MG63 (cell line): Measurements from ENCODE around the gene ZNF600. TPM values are rescaled to one million over a fixed set of nuclear protein-coding genes. Genes with fewer than 3 reads are reported as not detected.
A peak's percentile ranks its signal among the peaks of the same experiment; 100 is the strongest.
"Not testable (repeated sequence)": the region's sequence is repeated elsewhere in the genome, so short reads cannot be mapped to it uniquely, and the experiment has no call there.

Experiments used
- DNase-seq: peaks from one replicate; pipeline ENCODE4 v3.0.0-alpha.2; 2020
- H3K27me3 ChIP-seq: fragments of 250-450 bp; sonication (Bioruptor Pico); 2 replicates; pipeline ENCODE4 v1.5.1; 2020; ENCODE audit warnings: mild to moderate bottlenecking, moderate library complexity
- H3K36me3 ChIP-seq: fragments of 250-450 bp; sonication (Bioruptor Pico); 2 replicates; pipeline ENCODE4 v1.5.1; 2020; ENCODE audit warnings: mild to moderate bottlenecking, moderate library complexity
- H3K4me3 ChIP-seq: fragments of 250-450 bp; sonication (Bioruptor Pico); 2 replicates; pipeline ENCODE4 v1.5.1; 2020; ENCODE audit warnings: mild to moderate bottlenecking, moderate library complexity
- H3K9me3 ChIP-seq: fragments of 250-450 bp; sonication (Bioruptor Pico); 2 replicates; pipeline ENCODE4 v1.5.1; 2020; ENCODE audit warnings: mild to moderate bottlenecking, moderate library complexity
- total RNA-seq: library from RNA; depleted of rRNA; stranded (reverse); fragments of >200 nt; shearing (Covaris generic); gene quantifications from 2 replicates; pipeline ENCODE4 v1.2.3, GENCODE V29; 2014; ENCODE audit warnings: low replicate concordance

Gene ZNF600
- total RNA-seq, 1 experiment from 2014 or later, result 1.9 TPM

DNA sequence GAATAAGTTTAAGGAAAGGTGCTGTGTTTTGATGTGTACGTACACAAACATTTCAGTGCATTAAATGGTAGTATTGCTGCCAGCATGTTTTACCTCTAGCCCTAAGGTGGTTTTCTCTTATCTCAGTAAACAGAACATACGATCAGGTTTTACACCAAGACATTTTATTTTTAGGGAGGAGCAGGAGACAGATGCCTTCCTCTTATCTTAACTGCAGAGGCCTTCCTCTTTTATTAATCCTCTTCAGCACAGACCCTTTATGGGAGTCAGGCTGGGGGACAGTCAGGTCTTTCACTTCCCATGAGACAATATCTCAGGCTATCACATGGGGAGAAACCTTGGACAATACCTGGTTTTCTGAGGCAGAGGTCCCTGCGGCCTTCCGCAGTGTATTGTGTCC is 36.8 kb downstream of the ZNF600 start:
- H3K27me3 ChIP-seq, result no peaks in the 10 kb centered on the region
- no peak for DNase-seq
- no peaks in the 10 kb centered on the region for H3K36me3 ChIP-seq
- H3K4me3 ChIP-seq, result no peak overlapping the region
- H3K9me3 ChIP-seq, result peaks cover 4% of the 10 kb centered on the region; the same call in 1 of the 2 replicates

DNA sequence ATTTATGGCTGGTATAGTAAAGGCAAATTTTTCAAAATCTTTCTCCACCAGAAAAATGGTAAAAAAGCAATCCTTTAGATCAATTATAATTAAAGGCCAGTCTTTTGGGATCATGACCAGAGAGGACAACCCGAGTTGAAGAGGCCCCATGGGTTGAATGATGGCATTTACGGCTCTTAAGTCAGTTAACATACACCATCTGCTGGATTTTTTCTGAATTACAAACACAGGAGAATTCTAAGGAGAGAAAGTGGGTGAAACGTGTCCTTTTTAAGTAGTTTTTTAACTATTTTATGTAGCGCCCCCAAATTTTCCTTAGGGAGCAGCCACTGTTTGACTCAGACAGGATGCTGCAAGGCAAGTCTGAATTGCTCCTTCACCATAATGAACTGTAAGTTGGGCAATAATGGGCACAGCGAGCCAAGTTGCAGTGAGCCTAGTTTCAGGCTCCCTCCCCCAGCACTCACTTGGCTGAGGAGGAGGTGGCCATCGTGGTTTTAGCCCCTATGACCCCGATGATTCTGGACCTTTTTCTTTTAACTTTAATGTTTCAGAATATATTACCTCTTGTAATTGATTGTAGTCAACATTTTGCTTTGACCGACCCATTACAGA is 38.1 kb downstream of the ZNF600 start:
- DNase-seq, result no peak
- Histone ChIP-seq H3K36me3 (no peaks in the 10 kb centered on the region), H3K4me3 (no peak overlapping the region), H3K9me3 (0 out of 2 replicates have a peak, but pooled peaks cover 4% of the 10 kb centered on the region), H3K27me3 (no peaks in the 10 kb centered on the region)

DNA sequence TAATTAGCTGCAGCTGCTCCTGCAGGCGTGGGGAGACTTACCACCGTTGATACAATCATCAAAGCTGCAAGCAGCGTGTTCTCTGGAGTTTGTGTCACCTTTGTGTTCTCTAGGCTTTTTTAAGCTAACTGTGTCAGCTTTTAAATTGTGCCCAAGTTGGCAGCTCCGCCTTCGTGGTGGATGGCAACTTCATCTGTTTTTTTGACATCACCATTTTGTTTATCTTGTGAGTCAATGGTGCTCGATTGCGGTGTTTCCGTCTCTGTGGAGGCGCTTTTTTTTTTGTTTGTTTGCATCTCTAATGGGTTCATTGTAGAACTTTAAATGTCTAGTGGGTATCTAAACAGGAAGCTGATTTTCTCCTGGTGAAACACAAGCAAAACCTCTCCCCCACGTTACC is 40.7 kb downstream of the ZNF600 start:
- H3K36me3 ChIP-seq, DNase-seq, H3K9me3 ChIP-seq, H3K27me3 ChIP-seq, H3K4me3 ChIP-seq: not testable (repeated sequence)

GRCh38 chr19:52743091-52743490 is 43.5 kb downstream of the ZNF600 start:
- no peak for DNase-seq
- no peaks in the 10 kb centered on the region for H3K27me3 ChIP-seq
- no peaks in the 10 kb centered on the region for H3K36me3 ChIP-seq
- no peaks in the 10 kb centered on the region for H3K9me3 ChIP-seq
- H3K4me3 ChIP-seq, result no peak overlapping the region

- no peaks in the 10 kb centered on the region for H3K36me3 ChIP-seq
- no peaks in the 10 kb centered on the region for H3K27me3 ChIP-seq
- no peaks in the 10 kb centered on the region for H3K9me3 ChIP-seq
- no peak overlapping the region for H3K4me3 ChIP-seq
- no peak for DNase-seq
Measured at GRCh38 chr19:52742516-52742915, 44.1 kb downstream of the ZNF600 start.

DNA sequence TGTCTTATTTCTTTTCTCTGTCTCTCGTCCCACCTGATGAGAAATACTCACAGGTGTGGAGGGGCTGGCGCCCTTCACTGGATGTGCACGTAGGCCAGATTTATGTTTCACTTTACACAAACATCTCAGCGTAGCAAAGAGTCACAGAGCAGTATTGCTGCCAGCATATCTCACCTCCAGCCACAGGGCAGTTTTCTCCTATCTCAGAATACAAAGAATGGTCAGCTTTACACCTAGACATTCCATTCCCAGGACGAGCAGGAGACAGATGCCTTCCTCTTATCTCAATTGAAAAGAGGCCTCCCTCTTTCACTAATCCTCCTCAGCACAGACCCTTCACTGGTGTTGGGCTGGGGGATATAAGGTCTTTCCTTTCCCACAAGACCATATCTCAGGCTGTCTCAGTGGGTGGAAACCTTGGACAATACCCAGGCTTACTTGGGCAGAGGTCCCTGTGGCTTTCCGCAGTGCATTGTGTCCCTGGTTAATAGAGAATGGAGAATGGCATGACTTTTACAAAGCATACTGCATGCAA is 44.6 kb downstream of the ZNF600 start:
- DNase-seq, result no peak
- Histone ChIP-seq H3K36me3 (no peaks in the 10 kb centered on the region), H3K4me3 (no peak overlapping the region), H3K27me3 (no peaks in the 10 kb centered on the region), H3K9me3 (no peaks in the 10 kb centered on the region)

GRCh38 chr19:52741371-52741770 is 45.2 kb downstream of the ZNF600 start:
- DNase-seq, H3K9me3 ChIP-seq: not testable (repeated sequence)

GRCh38 chr19:52739576-52739975 is 47.0 kb downstream of the ZNF600 start:
- Histone ChIP-seq H3K4me3 (no peak overlapping the region), H3K27me3 (no peaks in the 10 kb centered on the region), H3K9me3 (no peaks in the 10 kb centered on the region), H3K36me3 (no peaks in the 10 kb centered on the region)
- DNase-seq, result no peak

More at GRCh38 chr19:52741371-52741770, 45.2 kb downstream of the ZNF600 start:
- H3K27me3 ChIP-seq, H3K4me3 ChIP-seq, H3K36me3 ChIP-seq: not testable (repeated sequence)

- no peak for DNase-seq
- Histone ChIP-seq H3K4me3 (no peak overlapping the region), H3K27me3 (no peaks in the 10 kb centered on the region), H3K9me3 (no peaks in the 10 kb centered on the region), H3K36me3 (peaks cover 8% of the 10 kb centered on the region)
Measured at GRCh38 chr19:52735734-52736133, 50.9 kb downstream of the ZNF600 start.

DNA sequence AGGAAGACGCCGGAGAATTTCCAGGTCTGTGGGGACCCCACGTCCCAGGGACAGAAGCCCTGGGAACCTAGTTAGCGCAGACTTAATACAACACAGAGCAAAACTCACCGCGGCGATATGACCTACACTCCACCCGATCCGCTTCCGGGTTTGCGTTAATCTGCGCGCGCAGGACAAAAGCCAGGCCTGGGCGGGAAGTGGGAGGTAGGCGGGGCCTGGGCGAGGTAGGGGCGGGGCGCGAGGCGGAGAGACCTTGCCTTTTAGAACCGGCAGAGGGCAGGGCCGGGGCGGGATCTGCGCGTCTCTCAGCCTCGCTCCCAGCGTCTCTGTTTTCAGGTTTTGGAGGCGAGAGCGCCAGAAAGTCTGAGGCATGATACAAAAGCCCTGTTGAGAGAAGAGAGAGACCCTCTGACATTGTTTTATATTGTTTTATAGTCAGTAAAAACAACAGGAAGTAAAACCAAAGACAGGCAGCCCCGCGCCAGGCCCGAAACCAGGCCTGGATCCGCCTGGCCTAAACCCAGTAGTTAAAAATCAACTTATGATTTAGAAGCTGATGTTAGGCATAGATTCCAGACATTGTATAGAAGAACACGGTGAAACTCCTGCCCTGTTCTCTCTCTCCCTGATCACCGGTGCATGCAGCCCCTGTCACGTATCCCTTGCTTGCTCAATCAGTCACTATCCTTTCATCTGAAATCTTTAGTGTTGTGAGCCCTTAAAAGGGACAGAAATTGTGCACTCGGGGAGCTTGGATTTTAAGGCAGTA is 51.5 kb downstream of the ZNF600 start, which contains the start of gene ZNF611:
Gene ZNF611, minus strand, starts transcription at position 152 of the 769 bp plus-strand sequence. CDS start 19,150 bp downstream, outside the sequence.
- H3K4me3 ChIP-seq, result peak within 1 kb of the TSS; percentile 71
- H3K36me3 ChIP-seq, result peaks cover 12% of the 10 kb centered on the region
- no peaks in the 10 kb centered on the region for H3K9me3 ChIP-seq
- DNase-seq, result peak; percentile 94
- H3K27me3 ChIP-seq, result no peaks in the 10 kb centered on the region

- no peaks in the 10 kb centered on the region for H3K9me3 ChIP-seq
- H3K4me3 ChIP-seq, result peak overlapping the region; percentile 71
- DNase-seq, result peak; percentile 28
- no peaks in the 10 kb centered on the region for H3K27me3 ChIP-seq
- H3K36me3 ChIP-seq, result peaks cover 12% of the 10 kb centered on the region
Measured at GRCh38 chr19:52734331-52734892, 52.2 kb downstream of the ZNF600 start.

GRCh38 chr19:52726051-52726450 is 60.5 kb downstream of the ZNF600 start:
- H3K27me3 ChIP-seq, DNase-seq, H3K4me3 ChIP-seq, H3K9me3 ChIP-seq: not testable (repeated sequence)
- peaks cover 40% of the 10 kb centered on the region for H3K36me3 ChIP-seq

DNA sequence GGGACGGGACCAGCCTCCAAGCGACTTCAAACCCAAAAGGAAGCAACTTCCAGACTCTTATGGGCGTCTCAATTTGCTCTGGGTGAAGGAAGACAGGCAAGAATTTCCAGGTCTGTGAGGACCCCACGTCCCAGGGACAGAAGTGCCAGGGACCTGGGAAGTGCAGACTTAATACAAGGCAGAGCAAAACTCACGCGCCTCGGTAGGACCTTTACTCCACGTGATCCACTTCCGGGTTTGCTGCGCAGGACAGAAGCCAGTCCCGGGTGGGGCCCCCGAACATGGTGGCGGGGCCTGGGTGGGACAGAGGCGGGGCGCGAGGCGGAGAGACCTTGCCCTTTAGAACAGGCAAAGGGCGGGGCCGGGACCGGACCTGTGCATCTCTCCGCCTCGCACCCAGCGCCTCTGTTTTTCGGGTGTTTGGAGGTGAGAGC is 61.0 kb downstream of the ZNF600 start:
- no peak for DNase-seq
- H3K36me3 ChIP-seq, result peaks cover 40% of the 10 kb centered on the region
- no peak overlapping the region for H3K4me3 ChIP-seq
- peaks cover 8% of the 10 kb centered on the region for H3K9me3 ChIP-seq
- no peaks in the 10 kb centered on the region for H3K27me3 ChIP-seq

DNA sequence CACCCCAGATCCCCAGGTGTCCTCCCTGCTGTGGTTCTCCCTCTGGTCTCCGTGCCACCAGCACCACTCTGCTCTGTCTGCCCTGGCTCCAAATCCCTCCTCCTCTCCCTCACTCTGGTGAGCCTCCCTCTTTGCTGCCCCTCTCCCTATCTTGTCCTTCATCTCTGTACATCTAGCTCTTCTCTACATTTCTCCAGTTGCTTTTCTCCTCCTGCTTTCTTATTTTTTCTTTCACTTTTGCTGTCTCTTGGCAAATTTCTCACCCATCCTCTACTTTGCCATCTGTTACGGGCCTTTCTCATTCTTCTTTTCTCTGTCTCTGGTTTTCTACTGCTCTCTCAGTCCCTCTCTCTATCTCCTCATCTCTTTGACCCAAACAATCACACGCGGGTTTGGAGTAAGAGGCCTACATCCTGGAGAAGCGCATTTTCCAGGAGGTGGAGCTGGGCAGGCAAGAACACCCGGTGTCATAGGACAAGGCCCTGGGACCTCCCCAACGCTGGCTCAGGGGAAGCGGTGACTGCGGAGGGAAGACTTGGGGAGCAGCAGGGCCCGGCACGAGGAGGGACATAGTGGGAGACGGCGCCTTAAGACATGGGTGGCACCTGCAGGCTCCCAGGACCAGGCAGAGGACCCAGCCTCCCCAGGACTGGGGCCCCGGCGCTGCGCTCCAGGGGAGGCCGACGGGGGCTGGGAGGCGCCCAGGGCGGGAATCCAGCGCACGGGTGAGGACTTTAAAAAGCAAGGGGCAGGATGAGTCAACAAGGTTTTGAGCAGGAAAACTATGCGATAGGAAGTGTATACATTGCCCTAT is 61.7 kb downstream of the ZNF600 start:
- no peak for DNase-seq
- Histone ChIP-seq H3K27me3 (no peaks in the 10 kb centered on the region), H3K4me3 (no peak overlapping the region)

GRCh38 chr19:52723907-52724598 is 62.5 kb downstream of the ZNF600 start:
- DNase-seq, H3K27me3 ChIP-seq, H3K4me3 ChIP-seq: not testable (repeated sequence)
- Histone ChIP-seq H3K9me3 (peaks cover 12% of the 10 kb centered on the region), H3K36me3 (peaks cover 46% of the 10 kb centered on the region)

More for the DNA sequence above, 61.7 kb downstream of the ZNF600 start:
- peaks cover 8% of the 10 kb centered on the region for H3K9me3 ChIP-seq
- peaks cover 42% of the 10 kb centered on the region for H3K36me3 ChIP-seq
